HCT116 (cell line): ENCODE data around the gene USP30. TPM values are rescaled to one million over a fixed set of nuclear protein-coding genes. Genes with fewer than 3 reads are reported as not detected.

ENCODE experiments used
- ATAC-seq: fragments of 200-7000 bp; cut with Tn5 transposase; 2 replicates; pipeline ENCODE4 v1.9.1; 2020; ENCODE audit warnings: mild to moderate bottlenecking, moderate library complexity
- BruUV-seq: library from RNA; stranded (reverse); fragments of 400-500 nt; replicated peaks from 2 replicates; lab custom pipeline; 2021; lab: Mats Ljungman, UMichigan
- CTCF ChIA-PET: fragments of 300-600 bp; sonication (Branson Sonifier 250); formaldehyde crosslinking; loops from one replicate; lab custom pipeline; 2021; ENCODE audit warnings: antibody characterized with exemption; lab: Charles Lee
- POLR2A ChIA-PET: fragments of 300-600, 350-600 bp; sonication (Branson Sonifier 250); formaldehyde crosslinking; loops from one replicate; lab custom pipeline; 2021; ENCODE audit warnings: antibody characterized with exemption; lab: Charles Lee
- RAD21 ChIA-PET, 2 experiments: fragments of 300-600 bp; sonication (Branson Sonifier 250); formaldehyde crosslinking; loops; one replicate each; lab custom pipeline; 2023; ENCODE audit warnings: low total read pairs in 2 of 2; ENCODE audit not compliant: uncharacterized antibody in 2 of 2, unreplicated experiment in 2 of 2, low non-redundant PET in 1 of 2; lab: Charles Lee
- DNase-seq: peaks from one replicate; pipeline ENCODE4 v3.0.0-alpha.2; 2010; ENCODE audit warnings: low read depth, low spot score
- H2AFZ ChIP-seq: fragments of 200-600 bp; shearing (Covaris generic), sonication (generic); 2 replicates; pipeline ENCODE4 v1.6.1; 2017; ENCODE audit warnings: low read depth, mixed run types, mixed read lengths, antibody characterized with exemption, low read length; ENCODE audit not compliant: poor library complexity, severe bottlenecking
- H3K27ac ChIP-seq: 2 replicates; pipeline ENCODE4 v1.5.1; 2012; ENCODE audit warnings: low read depth, low read length
- H3K27me3 ChIP-seq: fragments of 200-600 bp; sonication (generic); 2 replicates; pipeline ENCODE4 v1.6.1; 2016; ENCODE audit warnings: mixed run types, low read length, mixed read lengths; ENCODE audit not compliant: insufficient read depth
- H3K36me3 ChIP-seq, 2 experiments: fragments of 200-500 bp in 1 of 2; fragments of 200-600 bp in 1 of 2; sonication (Bioruptor generic) in 1 of 2; sonication (generic) in 1 of 2; 2 replicates each; pipeline versions ENCODE4 v1.5.1 to v1.6.1; 2014 to 2016; ENCODE audit warnings: low read length in 2 of 2, inconsistent platforms in 1 of 2, mixed read lengths in 1 of 2, mixed run types in 1 of 2; ENCODE audit not compliant: insufficient read depth in 2 of 2, control insufficient read depth in 1 of 2
- H3K4me1 ChIP-seq, 2 experiments: fragments of 200-600 bp in 1 of 2; sonication (generic) in 1 of 2; 2 replicates each; pipeline versions ENCODE4 v1.5.1 to v1.6.1; 2012 to 2017; ENCODE audit warnings: low read length in 2 of 2, inconsistent platforms in 1 of 2, mild to moderate bottlenecking in 1 of 2, mixed read lengths in 1 of 2, mixed run types in 1 of 2, moderate library complexity in 1 of 2; ENCODE audit not compliant: insufficient read depth in 2 of 2, control insufficient read depth in 1 of 2
- H3K4me2 ChIP-seq: fragments of 200-600 bp; sonication (generic); 2 replicates; pipeline ENCODE4 v1.6.1; 2017; ENCODE audit warnings: mixed run types, low read length, mixed read lengths
- H3K4me3 ChIP-seq, 2 experiments: fragments of 200-600 bp in 1 of 2; sonication (generic) in 1 of 2; replicated peaks in 1 of 2; 2 replicates each; pipeline ENCODE4 v1.5.1; 2011 to 2016; ENCODE audit warnings: low read length in 2 of 2, control low read depth in 1 of 2, low read depth in 1 of 2, mild to moderate bottlenecking in 1 of 2, mixed read lengths in 1 of 2, mixed run types in 1 of 2
- H3K79me2 ChIP-seq: fragments of 200-600 bp; sonication (generic); 2 replicates; pipeline ENCODE4 v1.6.1; 2017; ENCODE audit warnings: mild to moderate bottlenecking, mixed run types, low read length, moderate library complexity, mixed read lengths; ENCODE audit not compliant: insufficient read depth
- H3K9ac ChIP-seq: fragments of 200-600 bp; sonication (generic); 2 replicates; pipeline ENCODE4 v1.6.1; 2016; ENCODE audit warnings: low read length, mixed read lengths
- H3K9me2 ChIP-seq: fragments of 200-600 bp; sonication (generic), shearing (Covaris generic); 2 replicates; pipeline ENCODE4 v1.6.1; 2017; ENCODE audit warnings: mixed run types, mild to moderate bottlenecking, moderate library complexity; ENCODE audit not compliant: insufficient read depth
- H3K9me3 ChIP-seq, 2 experiments: fragments of 200-500 bp in 1 of 2; fragments of 200-600 bp in 1 of 2; sonication (Bioruptor generic) in 1 of 2; sonication (generic) in 1 of 2; 2 replicates each; pipeline ENCODE4 v1.6.1; 2014 to 2017; ENCODE audit warnings: low read length in 2 of 2, mixed read lengths in 2 of 2, inconsistent platforms in 1 of 2, low read depth in 1 of 2, mild to moderate bottlenecking in 1 of 2, mixed run types in 1 of 2, moderate library complexity in 1 of 2; ENCODE audit not compliant: control insufficient read depth in 1 of 2, insufficient read depth in 1 of 2
- H4K20me1 ChIP-seq: fragments of 200-600 bp; sonication (generic), shearing (Covaris generic); 2 replicates; pipeline ENCODE4 v1.6.1; 2017; ENCODE audit warnings: mixed run types, mild to moderate bottlenecking, moderate library complexity; ENCODE audit not compliant: insufficient read depth
- ATF3 ChIP-seq: IDR thresholded peaks from 2 replicates; pipeline ENCODE4 v1.6.1; 2012
- CBX3 ChIP-seq: IDR thresholded peaks from 2 replicates; pipeline ENCODE4 v1.6.1; 2012; ENCODE audit warnings: low read depth
- CEBPB ChIP-seq: IDR thresholded peaks from 2 replicates; pipeline ENCODE4 v1.6.1; 2012; ENCODE audit warnings: low read depth
- CTCF ChIP-seq, 3 experiments: fragments of 200-600 bp in 1 of 3; sonication (generic) in 1 of 3; IDR thresholded peaks in 2 of 3; conservative IDR thresholded peaks in 1 of 3; 2 replicates each; pipeline ENCODE4 v1.5.1; 2012 to 2017; ENCODE audit warnings: low read depth in 2 of 3, low read length in 2 of 3, antibody characterized with exemption in 1 of 3, borderline replicate concordance in 1 of 3, control low read depth in 1 of 3, mild to moderate bottlenecking in 1 of 3, mixed read lengths in 1 of 3, mixed run types in 1 of 3, moderate library complexity in 1 of 3; ENCODE audit not compliant: insufficient read depth in 1 of 3
- EGR1 ChIP-seq: IDR thresholded peaks from 2 replicates; pipeline ENCODE4 v1.6.1; 2012; ENCODE audit warnings: low read depth
- ELF1 ChIP-seq: IDR thresholded peaks from 2 replicates; pipeline ENCODE4 v1.6.1; 2012; ENCODE audit warnings: low read depth, borderline replicate concordance
- EZH2 ChIP-seq: fragments of 200-600 bp; sonication (generic); IDR thresholded peaks from 2 replicates; pipeline ENCODE4 v1.6.1; 2017; ENCODE audit warnings: antibody characterized with exemption, mixed run types
- FOSL1 ChIP-seq: IDR thresholded peaks from 2 replicates; pipeline ENCODE4 v1.6.1; 2012; ENCODE audit warnings: low read depth
- JUND ChIP-seq: IDR thresholded peaks from 2 replicates; pipeline ENCODE4 v1.6.1; 2012
- MAX ChIP-seq: IDR thresholded peaks from 2 replicates; pipeline ENCODE4 v1.6.1; 2012
- POLR2A ChIP-seq: IDR thresholded peaks from 2 replicates; pipeline ENCODE4 v1.7.0; 2011; ENCODE audit warnings: borderline replicate concordance; ENCODE audit not compliant: insufficient read depth, insufficient read length; ENCODE audit errors: extremely low read depth
- POLR2AphosphoS5 ChIP-seq: IDR thresholded peaks from 2 replicates; pipeline ENCODE4 v1.6.1; 2011; ENCODE audit warnings: mild to moderate bottlenecking, low read depth, low read length, moderate library complexity
- RAD21 ChIP-seq: IDR thresholded peaks from 2 replicates; pipeline ENCODE4 v1.6.1; 2012; ENCODE audit warnings: low read depth, mild to moderate bottlenecking
- REST ChIP-seq: IDR thresholded peaks from 2 replicates; pipeline ENCODE4 v1.6.1; 2012; ENCODE audit warnings: low read depth
- SIN3A ChIP-seq: IDR thresholded peaks from 2 replicates; pipeline ENCODE4 v1.6.1; 2012; ENCODE audit warnings: low read depth
- SP1 ChIP-seq: IDR thresholded peaks from 2 replicates; pipeline ENCODE4 v1.6.1; 2012; ENCODE audit warnings: low read depth
- TCF7L2 ChIP-seq: IDR thresholded peaks from 2 replicates; pipeline ENCODE4 v1.7.0; 2011; ENCODE audit warnings: borderline replicate concordance, inconsistent platforms; ENCODE audit not compliant: insufficient read depth, insufficient read length; ENCODE audit errors: extremely low read depth
- YY1 ChIP-seq: IDR thresholded peaks from 2 replicates; pipeline ENCODE4 v1.6.1; 2011; ENCODE audit warnings: low read length, low read depth, moderate library complexity, mild to moderate bottlenecking; ENCODE audit not compliant: insufficient replicate concordance; ENCODE audit errors: extremely low read depth
- ZFX ChIP-seq: fragments of 450-650 bp; IDR thresholded peaks from 2 replicates; pipeline ENCODE4 v1.6.1; 2017
- ZNF274 ChIP-seq: fragments of 200-500 bp; sonication (Bioruptor generic); IDR thresholded peaks from 2 replicates; pipeline ENCODE4 v1.6.1; 2014; ENCODE audit warnings: mild to moderate bottlenecking, low read depth, low read length, inconsistent platforms
- intact Hi-C: fragments of 100-400 bp; cut with micrococcal nuclease; formaldehyde crosslinking; loops from 2 replicates; pipeline ENCODE4 v1.10.0; 2022
- total RNA-seq: library from RNA; stranded (reverse); gene quantifications from one replicate; pipeline ENCODE4 v1.2.1, GENCODE V29; 2021; ENCODE audit not compliant: unreplicated experiment

The USP30 gene
- total RNA-seq, 1 experiment from 2014 or later: 9.2 TPM

- no peak for TF ChIP-seq MAX
- TF ChIP-seq POLR2AphosphoS5: no peak
- TF ChIP-seq EZH2: no peak
- TF ChIP-seq ATF3: no peak
- no peak for TF ChIP-seq POLR2A
- TF ChIP-seq JUND: no peak
- no peak for TF ChIP-seq SIN3A
- TF ChIP-seq FOSL1: no peak
- TF ChIP-seq ZNF274: no peak
- no peak for TF ChIP-seq ELF1
- no peak for TF ChIP-seq ZFX
- no peak for TF ChIP-seq REST
- no peak for TF ChIP-seq CBX3
- no peak for TF ChIP-seq CEBPB
- TF ChIP-seq SP1: no peak
- TF ChIP-seq CTCF (IDR thresholded peaks at IDR 0.05 in 2 of 3, conservative IDR thresholded peaks at IDR 0.05 in 1 of 3; ENCODE audit: borderline replicate concordance in 1 of 3, insufficient read depth in 1 of 3, low read depth in 2 of 3, low read length in 2 of 3): no peak
- no peak for TF ChIP-seq TCF7L2
- TF ChIP-seq YY1: no peak
- TF ChIP-seq RAD21: no peak
- no peak for TF ChIP-seq EGR1
- DNase-seq (no peak), ATAC-seq (no peak)
- Histone ChIP-seq H3K9me3 (no peaks in the 10 kb centered on the region), H3K36me3 (no peaks in the 10 kb centered on the region), H3K4me3 (no peak overlapping the region), H3K27ac (no peak overlapping the region), H3K4me2 (peak overlapping the region; percentile 67), H3K4me1 (peaks cover 5 to 12% of the 10 kb centered on the region in 2 experiments; a peak in 3 of 4 replicates), H3K9me2 (no peaks in the 10 kb centered on the region), H3K79me2 (no peaks in the 10 kb centered on the region), H3K9ac (no peak overlapping the region), H3K27me3 (no peaks in the 10 kb centered on the region), H2AFZ (peak overlapping the region; percentile 68), H4K20me1 (no peaks in the 10 kb centered on the region)
- ChIA-PET CTCF (interaction anchor here (1.0 kb wide), 1 partner anchor 19 kb away, joined by 5 read pairs; no protein-coding TSS in a partner anchor), RAD21 (no interaction called here), POLR2A (no interaction called here)
- intact Hi-C loops: no loop called here
- BruUV-seq: no TSS peak
These were observed 78.1 kb downstream of the USP30 start for GRCh38 chr12:109130297-109131153.
